Endodermal cell (in vitro differentiated cells): ENCODE results near the gene USP37. TPM values are rescaled to one million over a fixed set of nuclear protein-coding genes. Genes with fewer than 3 reads are reported as not detected.

Source experiments
- DNase-seq: peaks from one replicate; pipeline ENCODE4 v3.0.0-alpha.2; 2017
- H3K27ac ChIP-seq: 2 replicates; pipeline ENCODE4 v1.5.1; 2013; ENCODE audit warnings: mild to moderate bottlenecking, low read depth, low read length, moderate library complexity
- H3K27me3 ChIP-seq: 2 replicates; pipeline ENCODE4 v1.6.1; 2013; ENCODE audit warnings: mild to moderate bottlenecking, low read length, moderate library complexity; ENCODE audit not compliant: insufficient read depth, control insufficient read depth, poor library complexity, severe bottlenecking
- H3K36me3 ChIP-seq: 2 replicates; pipeline ENCODE4 v1.7.0; 2013; ENCODE audit warnings: mild to moderate bottlenecking, low read length, moderate library complexity; ENCODE audit not compliant: control insufficient read depth, insufficient read depth
- H3K4me1 ChIP-seq: one replicate; pipeline ENCODE4 v1.7.0; 2013; ENCODE audit warnings: low read length; ENCODE audit not compliant: control insufficient read depth, insufficient read depth
- H3K4me3 ChIP-seq: 2 replicates; pipeline ENCODE4 v1.5.1; 2013; ENCODE audit warnings: mild to moderate bottlenecking, low read length, moderate library complexity
- H3K9ac ChIP-seq: 2 replicates; pipeline ENCODE4 v1.6.1; 2013; ENCODE audit warnings: mild to moderate bottlenecking, low read length, moderate library complexity; ENCODE audit not compliant: poor library complexity, severe bottlenecking; ENCODE audit errors: extremely low read depth
- H3K9me3 ChIP-seq: 2 replicates; pipeline ENCODE4 v1.6.1; 2013; ENCODE audit warnings: mild to moderate bottlenecking, low read length, moderate library complexity; ENCODE audit not compliant: control insufficient read depth
- H3K27ac Mint-ChIP-seq: 2 replicates; pipeline ENCODE4 v1.8.0; 2020; ENCODE audit warnings: mixed read lengths
- H3K27me3 Mint-ChIP-seq: 2 replicates; pipeline ENCODE4 v1.8.0; 2021; ENCODE audit warnings: mild to moderate bottlenecking, mixed read lengths; ENCODE audit not compliant: insufficient read depth
- H3K36me3 Mint-ChIP-seq: 2 replicates; pipeline ENCODE4 v1.8.0; 2020; ENCODE audit warnings: low read depth, mixed read lengths
- H3K4me1 Mint-ChIP-seq: 2 replicates; pipeline ENCODE4 v1.8.0; 2020; ENCODE audit warnings: mixed read lengths
- H3K4me3 Mint-ChIP-seq: 2 replicates; pipeline ENCODE4 v1.8.0; 2020; ENCODE audit warnings: mild to moderate bottlenecking, moderate library complexity, mixed read lengths
- H3K9me3 Mint-ChIP-seq: 2 replicates; pipeline ENCODE4 v1.8.0; 2020; ENCODE audit warnings: mild to moderate bottlenecking, mixed read lengths
- CTCF ChIP-seq: fragments of 200-600 bp; sonication (generic); conservative IDR thresholded peaks from 2 replicates; pipeline ENCODE4 v1.5.0; 2021; ENCODE audit warnings: antibody characterized with exemption, mild to moderate bottlenecking
- WGBS, 2 experiments: methylation state at CpG; one replicate each; pipeline versions ENCODE4 v1.1.5 to v1.1.7; 2013; ENCODE audit warnings: missing lambda C conversion rate in 2 of 2, mixed read lengths in 1 of 2; ENCODE audit not compliant: insufficient coverage in 1 of 2, insufficient read length in 1 of 2; 5-methylcytosine and 5-hydroxymethylcytosine counted together
- total RNA-seq, 2 donors: library from RNA; stranded (reverse); fragmentation: NEBNext Ultra II Directional in 1 of 2; extraction: Animal tissue kit (Norgen Biotek cat#: 25700) in 1 of 2; gene quantifications; 2 replicates in 1 of 2; 3 replicates in 1 of 2; pipeline ENCODE4 v1.2.1, GENCODE V29; 2021

USP37 gene
- total RNA-seq, 2 donors from 2014 or later = 23.2 to 24.0 TPM

- no peak for DNase-seq
- peak overlapping the region; percentile 64 for H3K4me3 Mint-ChIP-seq
- peak overlapping the region; percentile 77 for H3K4me3 ChIP-seq
Measured at GRCh38 chr2:218405086-218405745, 162.9 kb downstream of the USP37 start.

GRCh38 chr2:218404351-218405085, 163.6 kb downstream of the USP37 start:
- no peak overlapping the region for H3K27ac ChIP-seq

More at GRCh38 chr2:218405086-218405745, 162.9 kb downstream of the USP37 start:
- peaks cover 20% of the 10 kb centered on the region for H3K36me3 Mint-ChIP-seq
- no peak overlapping the region for H3K9ac ChIP-seq
- TF ChIP-seq CTCF = no peak
- no peaks in the 10 kb centered on the region for H3K27me3 Mint-ChIP-seq
- peak overlapping the region; percentile 94 for H3K27ac Mint-ChIP-seq
- H3K36me3 ChIP-seq = peaks cover 33% of the 10 kb centered on the region
- no peaks in the 10 kb centered on the region for H3K9me3 ChIP-seq
- peaks cover 20% of the 10 kb centered on the region for H3K4me1 Mint-ChIP-seq
- H3K4me1 ChIP-seq = peaks cover 11% of the 10 kb centered on the region
- WGBS, 2 experiments = 71% methylated on average over 8 of the region's 8 CpGs; no CpG with 5 or more reads in 1 of the 2 experiments
- H3K27me3 ChIP-seq = no peaks in the 10 kb centered on the region
- H3K9me3 Mint-ChIP-seq = no peaks in the 10 kb centered on the region
- peak overlapping the region; percentile 11 for H3K27ac ChIP-seq

GRCh38 chr2:218403810-218404209, 164.3 kb downstream of the USP37 start:
- no peak overlapping the region for H3K4me3 Mint-ChIP-seq
- Histone ChIP-seq H3K9me3 (no peaks in the 10 kb centered on the region), H3K4me3 (no peak overlapping the region), H3K9ac (no peak overlapping the region), H3K27me3 (no peaks in the 10 kb centered on the region), H3K36me3 (peaks cover 33% of the 10 kb centered on the region), H3K4me1 (peaks cover 11% of the 10 kb centered on the region), H3K27ac (no peak overlapping the region)
- peaks cover 20% of the 10 kb centered on the region for H3K4me1 Mint-ChIP-seq
- TF ChIP-seq CTCF = no peak
- whole genome bisulfite sequencing, 2 experiments = 88 to 94% methylated on average over 3 to 7 of the region's 7 CpGs
- H3K36me3 Mint-ChIP-seq = peaks cover 20% of the 10 kb centered on the region
- DNase-seq = no peak
- H3K27ac Mint-ChIP-seq = no peak overlapping the region
- no peaks in the 10 kb centered on the region for H3K9me3 Mint-ChIP-seq
- no peaks in the 10 kb centered on the region for H3K27me3 Mint-ChIP-seq

More at GRCh38 chr2:218404351-218405085, 163.6 kb downstream of the USP37 start:
- no peak overlapping the region for H3K4me3 ChIP-seq
- no peaks in the 10 kb centered on the region for H3K27me3 ChIP-seq
- H3K9ac ChIP-seq = no peak overlapping the region
- no peak for DNase-seq
- peaks cover 20% of the 10 kb centered on the region for H3K36me3 Mint-ChIP-seq
- no peaks in the 10 kb centered on the region for H3K27me3 Mint-ChIP-seq
- peaks cover 20% of the 10 kb centered on the region for H3K4me1 Mint-ChIP-seq
- no peak overlapping the region for H3K27ac Mint-ChIP-seq
- no peak overlapping the region for H3K4me3 Mint-ChIP-seq
- 85 to 94% methylated on average over 7 to 16 of the region's 16 CpGs for WGBS, 2 experiments
- H3K9me3 ChIP-seq = no peaks in the 10 kb centered on the region
- H3K9me3 Mint-ChIP-seq = no peaks in the 10 kb centered on the region
- no peak for TF ChIP-seq CTCF
- peaks cover 33% of the 10 kb centered on the region for H3K36me3 ChIP-seq
- peaks cover 11% of the 10 kb centered on the region for H3K4me1 ChIP-seq
